Esophagus squamous epithelium (tissue), 4 donors: Measurements from ENCODE around the gene RNF208.

ENCODE experiments used
- POLR2A ChIP-seq, 4 donors: fragments of 450-650 bp; IDR thresholded peaks; one replicate each; pipeline ENCODE4 v1.6.1; 2017; ENCODE audit warnings: antibody characterized with exemption in 4 of 4, mild to moderate bottlenecking in 4 of 4, moderate library complexity in 3 of 4
- TF ChIP-seq, protein P1 (sequence below), 6 experiments: fragments of 450-650 bp in 4 of 6; fragments of 200-600 bp in 2 of 6; sonication (generic) in 2 of 6; IDR thresholded peaks; one replicate each; pipeline ENCODE4 v1.5.1; 2016 to 2019; ENCODE audit warnings: antibody characterized with exemption in 6 of 6, mild to moderate bottlenecking in 4 of 6, moderate library complexity in 4 of 6

DNA sequence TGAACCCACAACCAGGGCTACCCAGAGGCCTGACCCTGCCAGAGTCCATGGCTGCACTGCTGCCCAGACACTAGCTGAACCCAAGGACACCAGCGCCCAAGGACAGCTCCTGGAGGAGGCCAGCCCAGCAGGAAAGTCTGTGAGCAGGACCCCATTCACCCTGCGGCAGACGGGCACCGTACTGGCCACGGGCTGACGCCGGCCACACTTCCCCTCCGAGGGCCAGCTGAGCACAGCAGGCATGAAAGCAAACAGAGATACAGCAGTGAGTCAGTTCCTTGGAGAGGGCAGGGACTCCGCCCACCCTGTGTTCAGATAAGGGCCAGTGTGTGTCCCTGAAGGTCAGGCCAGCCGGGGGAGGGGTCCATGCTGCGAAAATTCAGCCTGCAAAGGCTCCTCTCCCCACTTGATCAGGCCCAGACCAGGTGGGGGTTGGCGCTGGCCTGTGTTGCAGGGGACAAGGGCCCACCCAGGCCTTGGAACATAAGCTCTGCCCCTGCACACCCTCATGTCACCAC lies 3.2 kb downstream of the RNF208 start:
- TF ChIP-seq, protein P1, sequence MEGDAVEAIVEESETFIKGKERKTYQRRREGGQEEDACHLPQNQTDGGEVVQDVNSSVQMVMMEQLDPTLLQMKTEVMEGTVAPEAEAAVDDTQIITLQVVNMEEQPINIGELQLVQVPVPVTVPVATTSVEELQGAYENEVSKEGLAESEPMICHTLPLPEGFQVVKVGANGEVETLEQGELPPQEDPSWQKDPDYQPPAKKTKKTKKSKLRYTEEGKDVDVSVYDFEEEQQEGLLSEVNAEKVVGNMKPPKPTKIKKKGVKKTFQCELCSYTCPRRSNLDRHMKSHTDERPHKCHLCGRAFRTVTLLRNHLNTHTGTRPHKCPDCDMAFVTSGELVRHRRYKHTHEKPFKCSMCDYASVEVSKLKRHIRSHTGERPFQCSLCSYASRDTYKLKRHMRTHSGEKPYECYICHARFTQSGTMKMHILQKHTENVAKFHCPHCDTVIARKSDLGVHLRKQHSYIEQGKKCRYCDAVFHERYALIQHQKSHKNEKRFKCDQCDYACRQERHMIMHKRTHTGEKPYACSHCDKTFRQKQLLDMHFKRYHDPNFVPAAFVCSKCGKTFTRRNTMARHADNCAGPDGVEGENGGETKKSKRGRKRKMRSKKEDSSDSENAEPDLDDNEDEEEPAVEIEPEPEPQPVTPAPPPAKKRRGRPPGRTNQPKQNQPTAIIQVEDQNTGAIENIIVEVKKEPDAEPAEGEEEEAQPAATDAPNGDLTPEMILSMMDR (IDR thresholded peaks at IDR 0.05), result no peak
- no peak for TF ChIP-seq POLR2A (IDR thresholded peaks at IDR 0.05)
